ENCODE results near the gene CYB5R2.

CYB5R2 gene

DNA sequence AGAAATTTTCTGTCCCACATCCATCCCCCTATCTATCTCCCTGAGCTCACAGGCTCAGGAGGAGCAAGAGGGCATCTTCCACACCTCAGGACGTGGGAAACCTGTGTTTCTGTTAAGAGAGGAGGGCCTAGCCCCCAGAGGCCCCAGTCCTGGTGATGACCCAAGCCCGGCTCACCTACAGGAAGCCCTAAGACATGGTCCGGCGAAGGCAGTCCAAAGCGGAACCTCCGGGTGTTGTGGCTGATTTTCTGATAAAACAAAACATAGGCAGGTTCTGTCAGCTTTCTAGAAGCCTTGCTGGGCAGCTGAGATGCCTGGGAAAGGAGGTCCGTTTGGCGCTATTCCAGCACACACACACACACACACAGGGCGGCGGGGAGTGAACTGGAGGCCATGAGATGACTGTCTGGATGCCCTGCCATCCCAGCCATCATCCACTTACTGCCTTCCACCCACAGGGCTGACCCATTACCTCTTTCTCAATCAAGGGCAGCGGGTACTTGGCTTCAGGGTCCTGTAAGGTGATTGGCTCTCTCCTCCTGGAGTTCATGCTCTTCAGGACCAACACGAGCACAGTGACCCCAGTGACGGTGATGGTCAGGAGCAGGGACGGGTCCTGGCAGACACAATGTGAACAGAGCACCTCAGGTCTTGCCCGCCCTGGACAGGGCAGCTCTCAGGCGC lies 882 bp downstream of the CYB5R2 start:
- peak overlapping the region; percentile 51 for H3K4me3 ChIP-seq (ENCODE audit: control insufficient read depth, low read depth, low read length)
- no peak for DNase-seq (ENCODE audit: low read depth)
- TF ChIP-seq, protein P1, sequence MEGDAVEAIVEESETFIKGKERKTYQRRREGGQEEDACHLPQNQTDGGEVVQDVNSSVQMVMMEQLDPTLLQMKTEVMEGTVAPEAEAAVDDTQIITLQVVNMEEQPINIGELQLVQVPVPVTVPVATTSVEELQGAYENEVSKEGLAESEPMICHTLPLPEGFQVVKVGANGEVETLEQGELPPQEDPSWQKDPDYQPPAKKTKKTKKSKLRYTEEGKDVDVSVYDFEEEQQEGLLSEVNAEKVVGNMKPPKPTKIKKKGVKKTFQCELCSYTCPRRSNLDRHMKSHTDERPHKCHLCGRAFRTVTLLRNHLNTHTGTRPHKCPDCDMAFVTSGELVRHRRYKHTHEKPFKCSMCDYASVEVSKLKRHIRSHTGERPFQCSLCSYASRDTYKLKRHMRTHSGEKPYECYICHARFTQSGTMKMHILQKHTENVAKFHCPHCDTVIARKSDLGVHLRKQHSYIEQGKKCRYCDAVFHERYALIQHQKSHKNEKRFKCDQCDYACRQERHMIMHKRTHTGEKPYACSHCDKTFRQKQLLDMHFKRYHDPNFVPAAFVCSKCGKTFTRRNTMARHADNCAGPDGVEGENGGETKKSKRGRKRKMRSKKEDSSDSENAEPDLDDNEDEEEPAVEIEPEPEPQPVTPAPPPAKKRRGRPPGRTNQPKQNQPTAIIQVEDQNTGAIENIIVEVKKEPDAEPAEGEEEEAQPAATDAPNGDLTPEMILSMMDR (IDR thresholded peaks at IDR 0.05; ENCODE audit: control insufficient read depth, insufficient read depth, low read depth, low read length, missing control alignments) = no peak

DNA sequence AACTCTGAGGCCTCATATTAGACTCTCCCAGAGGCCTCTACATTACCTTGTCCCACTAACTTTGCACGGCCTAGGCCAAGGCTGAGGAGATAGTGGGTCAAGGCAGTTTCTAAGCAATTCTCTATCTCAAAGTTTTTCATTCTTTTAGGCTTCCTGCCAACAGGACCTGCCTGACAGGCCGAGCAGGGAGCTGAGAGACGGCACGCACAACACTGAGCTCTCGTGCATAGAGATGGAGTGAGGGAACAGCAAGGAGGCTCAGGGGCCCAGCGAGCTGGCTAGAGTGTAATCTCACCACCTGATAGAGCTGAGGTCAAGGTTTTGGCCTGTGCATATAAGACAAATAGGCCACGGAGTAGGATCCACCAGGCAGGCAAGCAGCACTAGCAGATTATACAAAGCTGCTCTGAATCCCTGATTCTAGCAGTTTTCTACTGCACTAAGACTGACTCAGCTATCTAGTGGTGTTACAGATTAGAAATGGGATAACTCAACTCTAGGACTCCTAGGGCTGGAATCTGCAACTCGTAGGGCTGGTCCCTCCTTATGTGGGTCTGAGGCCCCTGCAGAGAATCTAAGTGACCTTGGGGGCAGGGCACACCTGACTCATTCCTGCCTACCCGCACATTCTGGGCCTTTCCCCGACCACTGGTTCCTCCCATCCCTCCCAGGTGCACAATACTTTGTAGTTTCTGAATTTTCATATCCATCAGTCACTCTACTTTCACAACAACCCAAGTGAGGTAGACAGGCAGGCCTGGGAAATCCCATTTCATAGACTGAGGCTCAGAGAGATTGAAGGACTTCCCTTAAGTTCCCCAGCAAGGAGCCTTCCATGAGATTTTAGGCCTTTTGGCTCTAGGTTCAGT lies 1.7 kb downstream of the CYB5R2 start:
- TF ChIP-seq, protein P1 (IDR thresholded peaks at IDR 0.05; ENCODE audit: control insufficient read depth, insufficient read depth, low read depth, low read length, missing control alignments) = no peak
- no peak for DNase-seq (ENCODE audit: low read depth)
- no peak overlapping the region for H3K4me3 ChIP-seq (ENCODE audit: control insufficient read depth, low read depth, low read length)

DNA sequence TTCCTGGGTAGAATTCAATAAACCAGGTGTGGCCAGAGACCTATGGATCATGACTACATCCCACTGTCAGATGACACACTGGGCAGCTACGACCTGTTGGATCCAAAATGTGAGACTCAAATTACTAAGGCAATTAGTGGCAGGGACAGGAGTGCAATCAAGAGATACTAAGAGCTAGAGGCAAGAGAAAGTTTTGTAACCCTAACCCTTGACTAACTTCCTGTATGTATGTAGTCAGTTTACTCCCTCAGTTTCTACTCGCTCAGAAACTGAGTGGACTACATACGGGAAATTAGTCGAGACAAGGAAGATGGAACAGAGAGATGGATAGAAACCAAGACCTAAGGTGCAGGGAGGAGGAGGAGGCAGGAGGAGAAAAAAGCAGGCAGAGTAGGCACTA lies 2.7 kb downstream of the CYB5R2 start:
- H3K4me3 ChIP-seq (ENCODE audit: control insufficient read depth, low read depth, low read length) = no peak overlapping the region
- TF ChIP-seq, protein P1 (IDR thresholded peaks at IDR 0.05; ENCODE audit: control insufficient read depth, insufficient read depth, low read depth, low read length, missing control alignments) = no peak
- DNase-seq (ENCODE audit: low read depth) = no peak

DNA sequence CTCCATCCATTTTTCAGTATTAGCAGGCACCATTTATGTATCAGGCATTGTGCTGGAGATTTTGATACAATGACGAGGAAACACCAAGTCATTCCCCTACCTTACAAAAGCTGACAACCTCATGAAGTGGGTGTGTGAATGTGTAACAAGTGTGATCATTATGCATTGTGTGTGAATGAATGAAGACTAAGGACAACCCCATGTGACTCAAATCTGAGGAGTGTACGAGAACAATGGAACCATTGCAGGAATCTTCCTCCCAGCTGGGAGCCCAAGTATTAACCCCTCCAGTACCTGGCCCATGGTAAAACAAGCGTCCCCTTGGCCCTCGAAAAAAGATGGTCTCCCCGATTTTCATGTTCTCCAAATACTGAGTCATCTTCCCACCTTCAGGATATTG lies 4.4 kb downstream of the CYB5R2 start:
- DNase-seq (ENCODE audit: low read depth) = no peak
- TF ChIP-seq, protein P1 (IDR thresholded peaks at IDR 0.05; ENCODE audit: control insufficient read depth, insufficient read depth, low read depth, low read length, missing control alignments) = no peak
- H3K4me3 ChIP-seq (ENCODE audit: control insufficient read depth, low read depth, low read length) = no peak overlapping the region

DNA sequence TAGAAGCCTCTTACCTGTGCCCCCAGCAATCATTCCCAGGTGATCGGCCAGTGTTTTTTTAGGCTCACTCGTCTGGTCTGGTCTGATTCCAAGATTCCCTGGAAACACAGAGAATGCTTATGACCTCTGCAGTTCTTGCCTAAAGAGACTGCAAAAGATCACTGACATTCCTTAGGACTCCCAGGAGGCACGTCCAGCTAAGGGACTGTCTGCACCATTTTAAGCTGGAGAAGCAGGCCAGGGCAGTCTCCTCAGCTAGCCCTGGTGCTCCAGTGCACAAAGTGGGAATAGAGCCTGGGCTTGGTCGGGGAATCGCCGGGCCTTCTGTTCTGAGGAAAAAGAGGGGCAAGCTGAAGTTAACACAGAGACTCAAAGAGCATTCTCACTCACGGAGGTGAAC lies 4.8 kb downstream of the CYB5R2 start:
- TF ChIP-seq, protein P1 (IDR thresholded peaks at IDR 0.05; ENCODE audit: control insufficient read depth, insufficient read depth, low read depth, low read length, missing control alignments) = no peak
- no peak overlapping the region for H3K4me3 ChIP-seq (ENCODE audit: control insufficient read depth, low read depth, low read length)
- DNase-seq (ENCODE audit: low read depth) = no peak

DNA sequence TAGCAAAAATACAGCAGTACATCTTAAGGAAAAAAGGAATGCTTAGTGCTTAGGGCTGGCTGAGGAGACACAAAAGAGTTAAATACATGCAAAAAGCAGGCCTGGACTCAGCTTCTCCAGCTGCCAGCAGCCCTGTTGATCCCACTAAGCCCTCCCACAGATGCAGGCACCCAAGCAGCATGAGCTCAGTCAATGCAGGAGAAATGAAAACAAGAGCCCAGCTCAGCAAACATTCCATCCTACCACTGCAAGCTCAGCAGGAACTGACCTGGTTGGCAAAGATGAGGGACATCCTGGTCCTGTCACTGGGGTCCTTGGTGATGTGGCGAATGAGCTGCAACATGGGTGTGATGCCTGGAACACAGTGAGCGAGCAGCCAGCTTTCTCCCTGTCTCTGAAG lies 5.8 kb downstream of the CYB5R2 start:
- TF ChIP-seq, protein P1 (IDR thresholded peaks at IDR 0.05; ENCODE audit: control insufficient read depth, insufficient read depth, low read depth, low read length, missing control alignments) = no peak
- DNase-seq (ENCODE audit: low read depth) = no peak
- no peak overlapping the region for H3K4me3 ChIP-seq (ENCODE audit: control insufficient read depth, low read depth, low read length)

Data from AG09309 (cell line).